HG02798 (cell line): ENCODE measurements around the gene AHNAK2.

Source experiments
- ATAC-seq: cut with Tn5 transposase; IDR thresholded peaks from one replicate; pipeline ENCODE4 v1.9.1; 2021; ENCODE audit warnings: mild to moderate bottlenecking; ENCODE audit not compliant: unreplicated experiment, poor library complexity

Gene AHNAK2

DNA sequence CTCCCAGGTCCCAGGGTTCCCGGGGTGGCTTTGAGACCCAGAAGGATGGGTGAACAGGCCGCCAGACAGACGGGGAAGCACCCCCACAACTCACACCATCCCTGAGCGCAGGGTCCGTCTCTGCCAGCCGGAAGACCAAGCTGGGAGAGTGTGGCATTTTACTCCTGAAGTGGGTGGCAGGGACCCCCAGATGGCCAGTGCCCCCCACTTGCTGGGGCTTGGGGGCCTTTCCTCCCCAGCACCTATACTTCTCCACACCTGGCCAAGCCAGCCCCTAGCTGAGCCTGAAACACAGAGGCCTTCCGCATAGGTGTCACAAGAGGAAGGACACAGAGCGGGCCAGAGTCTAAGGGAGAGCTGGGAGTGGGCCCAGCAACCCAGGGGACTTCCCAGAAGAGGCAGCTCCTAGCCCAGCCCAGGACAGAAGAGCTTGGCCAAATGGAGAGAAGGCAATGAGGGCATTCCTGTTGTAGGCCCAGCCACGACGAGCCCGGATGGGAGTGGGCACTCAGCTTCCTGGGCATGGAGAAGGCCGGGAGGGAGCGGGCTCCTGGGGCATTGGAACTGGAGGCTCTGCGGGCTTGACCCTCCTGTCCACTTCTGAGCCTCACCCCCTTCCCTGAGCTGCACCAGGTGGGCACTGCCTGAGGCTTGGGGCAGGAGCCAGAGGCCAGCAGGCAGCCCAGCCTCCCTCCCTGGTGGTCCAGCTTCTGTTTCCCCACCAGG is 3.3 kb downstream of the AHNAK2 start:
- ATAC-seq = no peak

DNA sequence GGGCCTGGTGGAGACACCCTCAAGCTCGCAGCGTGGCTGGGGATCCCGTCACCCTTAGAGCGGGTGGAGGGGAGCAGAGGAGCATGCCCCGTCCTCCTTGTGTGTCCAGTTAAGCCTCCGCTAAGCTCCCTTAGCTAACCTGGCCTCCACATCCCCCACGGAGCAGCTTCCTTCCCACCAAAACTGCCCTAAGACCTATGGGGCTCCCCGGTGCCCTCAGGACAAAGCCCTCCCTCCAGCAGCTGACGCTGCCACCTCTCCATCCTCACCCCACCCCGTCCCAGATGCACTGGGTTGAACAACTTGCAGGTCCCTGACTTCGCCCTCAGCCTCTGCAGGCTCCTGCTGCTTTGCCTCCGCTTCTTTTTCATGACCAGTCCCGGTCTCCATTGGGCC is 4.0 kb downstream of the AHNAK2 start:
- ATAC-seq = no peak

DNA sequence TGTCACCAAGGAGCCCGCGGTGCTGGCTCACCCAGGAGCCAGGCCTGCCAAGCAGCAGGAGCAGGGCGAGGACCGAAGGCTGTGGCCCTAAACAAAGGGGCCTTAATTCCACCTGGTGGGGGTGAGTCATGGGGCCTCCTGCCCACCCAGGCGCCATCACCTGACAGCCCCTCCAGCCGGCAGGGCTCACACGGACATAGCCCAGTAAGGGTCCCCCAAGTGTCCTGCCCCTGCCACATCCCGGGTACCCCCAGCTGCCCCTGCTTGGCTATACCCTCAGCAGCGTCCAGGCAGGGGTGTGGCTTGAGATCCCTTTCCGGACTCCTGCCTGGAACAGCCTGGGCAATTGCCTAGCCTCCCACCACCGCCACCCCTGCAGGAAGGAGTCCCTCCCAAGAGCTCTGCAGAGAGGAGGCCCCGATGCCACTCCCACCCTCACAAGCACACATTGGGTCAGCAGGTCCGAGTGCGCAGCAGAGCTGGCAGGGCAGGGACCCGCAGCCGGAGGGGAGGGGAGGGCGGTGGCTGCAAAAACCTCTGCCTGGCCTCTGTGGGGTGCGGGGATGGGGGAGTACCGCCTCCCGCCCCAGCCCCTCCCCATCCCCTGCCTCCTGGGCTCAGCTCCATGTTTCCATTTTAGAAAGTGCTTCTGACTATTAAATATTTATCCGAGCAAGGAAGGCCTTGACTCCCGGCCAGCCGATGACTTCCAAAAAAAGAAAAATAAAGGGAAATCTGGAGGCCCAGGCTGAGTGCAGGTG is 4.6 kb downstream of the AHNAK2 start:
- ATAC-seq = no peak

DNA sequence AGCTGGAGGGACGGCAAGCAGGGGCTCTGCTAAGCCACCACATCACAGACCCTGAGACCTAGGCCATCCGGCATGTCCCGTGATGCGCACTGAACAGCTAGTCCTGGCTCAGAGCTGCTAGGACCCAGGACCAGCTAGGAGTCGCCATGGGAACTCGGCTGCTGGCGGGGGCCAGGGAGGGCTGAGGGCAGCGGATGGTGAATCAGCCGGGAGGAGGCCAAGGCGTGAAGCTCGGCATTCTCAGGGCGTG is 5.1 kb downstream of the AHNAK2 start:
- ATAC-seq = no peak

DNA sequence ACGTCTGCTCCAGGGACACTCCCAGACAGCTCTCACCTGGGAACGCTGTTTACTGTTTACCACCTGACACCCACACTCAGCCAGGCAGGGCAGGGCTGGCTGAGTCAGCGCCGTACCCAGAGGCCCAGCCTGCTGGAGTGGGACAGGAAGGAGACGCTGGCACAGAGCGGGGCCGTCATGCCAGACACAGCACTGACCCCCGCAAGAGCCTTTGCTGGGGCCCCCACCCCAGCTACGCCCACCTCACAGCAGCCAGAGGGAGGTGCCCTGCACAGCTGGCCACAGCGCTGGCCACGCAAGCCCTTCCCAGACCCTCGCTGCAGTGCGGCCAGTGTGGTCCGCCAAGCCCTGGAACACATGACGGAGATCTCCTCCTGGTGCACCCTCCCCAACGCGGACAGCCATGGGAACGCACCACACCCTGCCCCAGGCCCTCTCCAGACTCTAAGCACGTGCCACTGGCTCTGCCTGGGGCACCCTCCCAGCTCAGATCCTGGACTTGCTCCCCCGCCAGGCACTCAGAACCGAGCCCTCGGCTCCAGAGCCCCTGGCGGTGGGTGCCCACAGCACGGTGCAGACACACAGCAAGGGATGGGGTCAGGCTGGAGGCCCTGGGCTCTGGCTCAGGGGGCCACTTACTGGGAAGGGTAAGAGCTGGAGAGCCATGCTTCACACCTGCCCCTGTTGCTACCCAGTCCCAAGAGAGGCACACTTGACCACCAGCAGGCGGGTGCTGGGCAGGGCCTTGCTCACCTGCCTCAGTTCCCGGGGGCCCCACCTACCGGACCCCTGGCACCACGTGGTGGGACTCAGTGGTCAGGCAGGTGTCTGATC is 5.7 kb downstream of the AHNAK2 start:
- no peak for ATAC-seq

DNA sequence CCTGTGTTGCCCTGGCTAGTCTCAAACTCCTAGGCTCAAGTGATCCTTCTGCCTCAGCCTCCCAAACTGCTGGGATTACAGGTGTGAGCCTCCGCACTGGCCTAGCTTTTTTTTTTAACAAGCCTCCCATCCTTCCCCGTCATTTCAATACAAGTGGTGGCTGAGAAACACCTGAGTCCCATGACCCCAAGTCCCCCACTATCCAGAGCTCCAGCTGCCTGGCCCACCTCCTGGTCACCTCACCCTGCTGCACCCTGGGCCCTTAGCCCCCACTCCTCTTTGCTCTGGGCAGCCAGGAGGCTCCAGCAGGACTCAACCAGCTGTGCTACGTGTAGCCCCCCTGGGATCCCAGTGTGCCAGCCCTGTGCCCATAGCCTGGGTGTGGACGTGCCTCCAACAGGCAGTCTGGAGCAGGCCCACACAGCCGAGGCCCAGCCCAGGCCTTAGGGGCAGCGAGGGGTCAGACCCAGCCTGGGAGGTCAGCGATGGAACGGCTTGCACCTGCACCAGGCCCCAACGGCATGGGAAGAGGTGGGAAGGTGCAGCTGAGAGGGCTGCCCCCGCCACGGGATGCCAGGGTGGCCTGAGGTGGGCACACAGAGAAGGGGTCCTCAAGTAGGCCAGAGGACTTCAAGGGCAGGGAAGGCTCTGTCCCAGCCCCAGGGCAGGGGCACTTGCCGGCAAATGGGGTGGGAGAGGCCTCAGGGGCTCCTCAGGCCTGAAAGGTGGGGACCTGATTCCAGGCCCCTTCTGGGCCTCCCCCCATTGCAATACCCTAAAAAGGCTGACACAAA is 6.5 kb downstream of the AHNAK2 start:
- ATAC-seq = no peak

DNA sequence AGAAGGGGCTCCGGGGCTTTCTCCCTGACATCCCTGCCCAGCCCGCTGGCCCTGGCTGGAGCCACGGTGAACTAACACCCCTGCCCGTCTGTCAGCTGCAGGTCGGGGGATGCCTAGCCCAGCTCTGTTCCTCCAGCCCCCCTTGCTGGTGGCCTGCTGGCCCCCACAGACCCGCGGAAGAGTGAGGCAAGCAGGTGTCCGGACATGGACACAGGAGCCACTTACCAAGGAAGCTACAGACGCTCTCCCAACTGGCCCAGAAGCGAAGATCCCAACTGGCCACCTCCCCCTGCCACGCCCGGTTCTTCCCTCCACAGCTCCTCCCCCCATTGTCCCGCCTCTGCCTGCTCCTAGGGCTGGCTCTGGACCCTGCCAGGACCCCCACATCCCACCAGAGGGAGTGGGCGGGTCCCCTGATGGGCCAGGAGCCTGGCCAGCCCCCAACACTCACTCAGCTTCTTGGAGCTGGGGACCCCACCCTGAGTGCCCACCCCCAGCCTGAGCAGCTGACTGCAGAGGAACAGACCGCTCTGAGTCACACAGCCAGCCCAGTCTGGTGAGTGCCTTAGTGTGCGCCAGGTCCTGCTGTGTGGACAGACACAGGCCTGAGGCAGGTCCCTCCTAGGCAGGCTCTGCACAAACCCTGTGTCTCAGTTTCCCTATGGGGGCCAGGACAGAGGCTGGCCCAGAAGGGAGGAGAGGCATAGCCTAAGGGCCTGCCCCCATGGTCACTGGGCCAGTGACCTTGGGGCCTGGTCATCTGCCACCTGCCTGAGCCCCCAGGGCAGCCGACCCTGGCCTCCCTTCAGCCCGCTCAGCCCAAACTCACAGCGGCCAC is 7.7 kb downstream of the AHNAK2 start:
- ATAC-seq = no peak

DNA sequence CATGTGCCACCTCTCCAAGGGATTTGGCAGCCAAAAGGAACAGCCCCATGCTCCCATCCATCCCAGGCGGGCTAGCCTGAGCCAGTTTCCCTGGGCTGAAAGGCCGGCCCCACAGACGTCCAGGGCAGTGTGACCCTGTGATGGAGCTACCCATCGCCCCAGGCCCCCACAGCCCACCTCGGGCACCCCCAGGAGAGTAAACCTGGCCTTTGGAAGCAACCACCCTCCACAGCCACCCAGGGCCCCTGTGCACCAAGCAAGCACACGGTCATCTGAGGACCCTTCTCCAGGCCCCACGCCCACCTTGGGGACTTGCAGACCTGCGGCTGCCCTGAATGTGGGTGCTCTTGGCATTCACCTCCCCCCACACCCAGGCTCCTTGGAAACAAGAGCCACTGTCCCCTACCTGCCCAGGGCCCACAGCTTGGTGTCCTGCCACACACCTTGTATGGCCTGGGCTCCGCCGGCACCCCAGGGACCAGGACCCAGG is 8.4 kb downstream of the AHNAK2 start:
- ATAC-seq = no peak

DNA sequence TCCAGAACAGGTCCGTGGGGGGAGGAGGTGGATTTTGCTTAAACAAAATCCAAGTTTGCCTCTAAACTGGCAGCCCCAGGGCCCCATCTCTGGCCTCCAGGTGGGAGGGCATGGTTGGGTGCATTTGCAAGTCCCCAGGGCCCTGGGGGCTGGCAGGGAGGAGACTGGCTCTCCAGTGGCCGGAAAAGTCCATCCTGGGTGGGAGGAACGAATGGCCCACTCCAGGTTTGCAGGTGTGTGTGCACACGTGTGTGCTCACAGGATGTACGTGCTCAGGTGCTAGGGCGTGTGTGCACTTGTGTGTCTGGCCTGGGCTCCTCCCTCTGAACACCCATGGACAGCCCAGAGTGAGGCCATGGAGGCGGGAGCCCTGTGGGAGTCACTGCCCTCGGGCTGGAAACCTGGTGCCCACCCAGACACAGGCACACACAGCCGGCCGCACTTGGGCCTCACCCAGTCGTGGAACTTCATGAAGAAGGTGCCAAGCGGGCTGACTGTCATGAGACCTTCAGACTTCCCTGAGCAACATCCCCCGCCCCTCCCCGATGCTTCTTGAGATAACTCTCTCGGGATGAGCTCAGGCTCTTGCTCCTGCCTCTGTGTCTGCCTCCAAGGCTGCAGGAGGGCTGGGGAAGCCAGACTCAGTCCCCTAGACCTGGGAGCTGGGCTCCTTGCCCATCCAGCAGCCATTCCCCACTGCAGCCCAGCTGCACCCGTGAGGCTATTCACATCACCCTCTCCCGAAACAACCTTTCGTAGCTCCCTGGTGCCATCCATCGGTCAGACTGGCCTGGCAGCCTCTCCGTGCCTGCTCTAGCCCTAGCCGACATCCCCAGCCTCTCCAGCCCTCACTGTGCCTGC is 9.4 kb downstream of the AHNAK2 start:
- no peak for ATAC-seq

DNA sequence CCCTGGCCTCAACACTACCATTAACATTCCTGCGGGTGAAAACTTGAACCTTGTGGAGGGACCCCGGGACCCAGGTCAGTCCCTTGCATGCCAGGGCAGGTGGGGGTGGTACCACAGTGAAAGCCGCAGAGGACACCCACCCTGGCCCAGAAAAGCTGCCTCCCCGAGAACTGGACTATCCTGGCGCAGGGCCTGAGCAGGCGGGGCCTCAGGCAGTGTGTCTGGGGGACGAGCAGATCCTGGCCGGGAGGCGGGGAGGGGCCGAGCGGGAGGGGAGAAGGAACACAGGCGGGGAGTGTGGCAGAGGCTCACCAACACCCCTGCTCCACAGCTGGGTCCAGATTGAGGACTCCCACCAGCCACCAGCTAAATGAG is 10.0 kb downstream of the AHNAK2 start:
- no peak for ATAC-seq

DNA sequence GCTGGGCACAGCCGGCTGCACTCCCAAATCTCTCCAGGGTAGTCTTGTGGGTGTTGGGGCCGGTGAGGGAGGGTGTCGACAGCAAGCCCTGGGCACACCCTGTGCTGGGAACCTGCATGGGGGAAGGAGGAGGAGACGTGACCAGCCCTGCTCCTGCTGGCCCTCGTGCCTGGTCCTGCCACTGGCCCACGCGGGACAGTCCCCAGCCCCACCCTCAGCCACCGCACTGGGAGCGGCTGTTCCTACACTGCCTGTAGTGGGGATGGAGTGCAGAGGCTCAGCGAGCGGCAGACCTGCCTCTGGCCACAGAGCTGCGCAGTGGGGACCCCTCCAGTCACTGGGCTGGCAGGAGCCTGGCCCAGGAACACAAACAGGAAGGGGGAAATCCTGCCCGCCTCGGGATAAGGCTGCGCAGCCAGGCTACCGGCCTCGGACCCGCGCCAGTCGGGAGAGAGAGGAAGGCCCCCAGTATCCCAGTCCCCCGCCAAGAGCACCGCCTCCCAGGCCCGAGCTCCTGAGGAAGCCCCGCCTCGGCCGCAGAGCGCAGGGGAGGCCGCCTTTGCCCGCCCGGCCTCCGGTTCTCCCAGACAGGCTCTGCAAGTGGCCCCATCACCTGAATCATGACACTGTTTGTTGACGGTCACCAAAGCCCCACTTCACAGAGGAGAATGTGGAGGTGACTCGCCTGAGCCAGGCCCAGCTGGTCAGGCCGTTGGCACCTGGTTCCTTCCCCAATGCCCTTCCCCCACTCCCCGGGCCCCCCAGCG is 10.6 kb downstream of the AHNAK2 start:
- no peak for ATAC-seq

DNA sequence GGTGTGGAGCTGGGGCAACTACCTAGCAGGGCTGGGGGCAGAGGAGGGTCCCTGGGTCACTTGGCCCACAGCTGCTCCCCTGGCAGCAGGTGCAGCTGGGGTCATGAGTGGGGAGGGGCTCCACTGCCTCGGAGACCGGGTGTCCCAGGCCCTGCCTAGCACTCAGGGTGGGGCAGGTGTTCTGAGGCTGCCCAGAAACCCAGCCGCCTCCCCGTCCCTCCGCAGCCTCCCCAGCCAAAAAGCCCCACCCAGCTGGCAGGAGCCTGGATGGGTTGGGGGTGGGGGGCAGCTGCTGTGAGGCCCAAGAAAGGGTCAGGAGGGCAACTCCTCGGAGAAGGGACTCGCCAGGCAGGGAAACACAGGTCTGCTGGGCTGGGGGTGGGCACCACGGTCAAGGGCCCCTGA is 11.2 kb downstream of the AHNAK2 start:
- ATAC-seq = no peak

DNA sequence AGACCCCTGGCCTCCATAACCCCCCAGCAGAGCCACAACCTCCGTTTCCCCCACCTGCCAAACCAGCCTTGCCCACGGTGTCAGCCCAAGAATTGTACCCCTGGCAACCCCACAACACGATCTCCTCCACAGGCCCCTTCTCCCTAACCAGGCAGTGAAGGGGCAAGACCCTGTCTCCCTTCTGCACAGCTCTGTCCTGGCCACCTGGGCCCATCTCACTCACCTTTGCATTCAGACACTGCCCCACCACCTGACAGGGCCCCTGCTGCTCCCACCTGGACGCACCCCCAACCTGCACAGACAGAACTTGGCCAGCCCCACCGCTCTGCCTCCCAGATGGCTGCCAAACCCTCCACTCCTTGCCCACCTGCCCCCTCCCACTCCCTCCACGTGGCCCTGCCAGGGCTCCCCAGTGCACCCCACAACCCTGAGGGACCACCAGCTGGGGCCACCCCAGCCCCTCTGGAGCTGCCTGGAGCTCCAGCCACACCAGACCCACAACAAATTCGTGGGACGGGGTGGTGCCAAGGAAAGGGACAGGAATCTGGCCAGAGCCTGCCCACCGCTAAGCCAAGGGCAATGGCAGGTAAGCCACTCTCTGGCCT is 11.8 kb downstream of the AHNAK2 start:
- ATAC-seq = no peak

DNA sequence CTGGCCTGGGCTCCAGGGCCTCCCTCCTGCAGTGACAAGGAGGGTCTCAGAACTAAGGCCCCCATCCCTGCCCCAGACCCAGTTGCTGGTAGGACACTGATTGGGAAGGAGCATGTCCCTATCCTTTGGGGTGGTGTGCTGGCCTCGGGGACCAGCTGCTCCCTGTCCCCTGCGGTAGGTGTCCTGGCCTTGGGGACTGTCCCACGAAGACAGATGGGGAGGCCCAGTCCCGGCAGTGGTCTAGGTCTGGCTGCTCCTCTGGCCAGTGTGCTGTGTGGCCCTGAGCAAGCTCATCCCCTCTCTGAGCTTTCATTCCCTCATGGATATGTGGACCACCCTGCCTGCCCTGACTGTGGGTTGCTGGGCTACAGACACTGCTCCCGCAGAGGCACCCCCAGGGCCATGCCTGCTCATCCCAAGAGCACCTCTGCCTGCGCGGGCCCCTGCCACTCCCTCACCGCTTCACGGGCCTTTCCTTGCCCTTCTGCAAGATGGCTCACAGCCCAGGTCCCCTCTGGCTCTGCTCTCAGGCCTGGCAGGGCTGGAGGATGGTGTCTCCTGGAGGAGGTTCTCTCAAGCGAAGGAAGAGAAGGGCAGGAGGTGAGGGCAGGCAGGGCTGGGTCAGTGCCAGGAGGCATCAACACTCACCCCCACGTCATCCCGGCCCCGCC is 12.5 kb downstream of the AHNAK2 start:
- ATAC-seq = no peak

DNA sequence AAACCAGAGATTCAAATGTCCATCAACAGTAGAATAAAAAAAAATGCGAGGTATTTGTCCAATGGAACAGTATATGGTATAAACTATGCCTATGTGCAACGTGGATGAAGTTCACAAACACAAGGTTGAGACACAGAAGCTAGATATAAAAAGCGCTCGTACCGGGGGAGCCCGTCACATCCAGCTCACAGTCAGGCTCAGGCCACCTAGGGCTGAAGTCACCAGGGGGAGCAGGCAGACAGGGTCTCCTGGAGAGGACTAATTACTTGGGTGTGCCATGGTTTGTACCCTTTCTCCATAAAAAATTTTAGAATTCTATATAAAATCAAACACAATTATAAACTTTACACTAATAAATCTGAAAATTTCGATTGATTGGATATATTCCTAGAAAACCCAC is 13.6 kb downstream of the AHNAK2 start:
- ATAC-seq = no peak

DNA sequence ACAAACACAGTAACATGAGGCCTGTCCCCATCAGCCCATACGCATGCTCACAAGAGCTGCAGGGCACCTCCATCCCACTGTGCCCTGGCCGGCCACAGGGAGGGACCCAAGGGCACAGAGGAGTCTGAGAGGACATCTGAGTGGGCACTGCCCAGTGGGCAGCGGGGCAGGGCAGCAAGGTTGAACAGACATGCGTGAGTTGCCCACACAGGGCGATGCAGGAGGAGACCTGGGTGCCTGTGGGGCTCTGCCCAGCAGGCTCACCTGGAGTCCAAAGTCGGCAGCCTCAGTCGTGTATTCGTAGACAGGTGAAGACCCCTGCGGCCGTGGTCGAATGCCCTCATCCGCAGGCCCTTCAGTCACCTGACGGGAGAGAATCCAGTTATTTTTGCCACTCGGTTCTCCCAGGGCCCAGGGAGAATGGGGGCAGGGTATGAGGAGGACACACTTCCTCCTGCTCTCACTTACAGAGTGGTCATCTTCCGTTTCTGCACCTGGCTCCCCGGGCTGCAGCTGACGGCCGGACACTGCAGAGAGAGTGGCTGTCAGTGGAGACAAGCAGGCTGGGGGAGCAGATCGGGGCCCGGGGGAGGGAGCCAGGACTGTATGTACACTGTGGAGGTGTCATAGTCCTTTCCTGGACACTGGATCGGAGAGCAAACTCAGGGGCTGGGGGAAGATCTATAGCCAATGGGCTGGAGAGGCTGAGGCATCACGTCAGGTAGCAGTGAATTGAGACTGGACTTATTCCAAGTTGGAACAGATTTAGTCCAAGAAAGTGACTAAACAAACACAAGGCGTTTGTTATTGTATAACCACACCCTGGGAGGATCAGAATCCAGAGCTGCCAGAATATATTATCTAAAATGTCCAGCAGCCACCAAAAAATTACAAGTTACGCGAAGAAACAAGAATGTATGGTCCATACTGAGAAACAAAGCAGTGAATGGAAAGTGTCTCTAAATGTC is 20.7 kb downstream of the AHNAK2 start:
- ATAC-seq = no peak
